Measurements from ENCODE around the gene KIF1A. TPM values are rescaled to one million over a fixed set of nuclear protein-coding genes. Genes with fewer than 3 reads are reported as not detected.

KIF1A gene
- polyA plus RNA-seq, 3 donors from 2014 or later: not detected

GRCh38 chr2:240811346-240812300 lies 8.4 kb downstream of the KIF1A start:
- Mint-ChIP-seq H3K4me3 (no peak overlapping the region), H3K27me3 (ENCODE audit: low read depth in 3 of 3) (peaks cover 4 to 8% (median 7%) of the 10 kb centered on the region in 3 donors), H3K36me3 (peaks cover 0 to 4% (median 0%) of the 10 kb centered on the region in 3 donors), H3K27ac (no peak overlapping the region), H3K4me1 (no peaks in the 10 kb centered on the region), H3K9me3 (peaks cover 0 to 4% (median 0%) of the 10 kb centered on the region in 6 donors)
- no peak for DNase-seq

- no peak for DNase-seq
- no peaks in the 10 kb centered on the region for H3K4me1 Mint-ChIP-seq
- no peak overlapping the region for H3K27ac Mint-ChIP-seq
- peaks cover 0 to 7% (median 5%) of the 10 kb centered on the region in 3 donors for H3K27me3 Mint-ChIP-seq (ENCODE audit: low read depth in 3 of 3)
- peaks cover 0 to 5% (median 0%) of the 10 kb centered on the region in 6 donors for H3K9me3 Mint-ChIP-seq
- peaks cover 0 to 4% (median 0%) of the 10 kb centered on the region in 3 donors for H3K36me3 Mint-ChIP-seq
- H3K4me3 Mint-ChIP-seq: no peak overlapping the region
Measured at GRCh38 chr2:240810621-240811020, 9.4 kb downstream of the KIF1A start.

- peaks cover 0 to 4% (median 0%) of the 10 kb centered on the region in 3 donors for H3K36me3 Mint-ChIP-seq
- no peak overlapping the region for H3K4me3 Mint-ChIP-seq
- DNase-seq: no peak
- H3K9me3 Mint-ChIP-seq: peaks cover 0 to 5% (median 0%) of the 10 kb centered on the region in 6 donors
- H3K27me3 Mint-ChIP-seq (ENCODE audit: low read depth in 3 of 3): peaks cover 0 to 5% (median 5%) of the 10 kb centered on the region in 3 donors
- peak overlapping the region in 1 of 6 donors; percentile 50 for H3K27ac Mint-ChIP-seq
- no peaks in the 10 kb centered on the region for H3K4me1 Mint-ChIP-seq
Measured at GRCh38 chr2:240810199-240810598, 9.8 kb downstream of the KIF1A start.

DNA sequence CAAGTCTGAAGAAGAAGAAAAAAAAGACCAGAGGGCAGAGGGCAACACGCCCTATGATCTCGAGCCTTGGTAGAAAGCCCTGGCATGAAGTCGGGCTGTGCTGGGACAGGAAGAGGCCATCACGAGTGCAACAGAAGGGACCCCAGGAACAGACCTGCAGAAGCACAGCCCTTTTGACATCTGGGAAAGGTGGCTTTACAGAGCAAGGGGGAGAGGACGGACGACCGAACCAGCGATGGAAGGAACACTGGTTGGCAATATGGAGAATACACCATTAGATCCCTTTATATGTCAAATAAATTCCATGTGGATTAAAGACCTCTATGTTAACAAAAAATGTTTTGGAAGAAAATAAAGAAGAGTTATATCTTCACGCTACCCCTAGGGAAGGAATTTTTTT lies 10.7 kb downstream of the KIF1A start:
- Mint-ChIP-seq H3K4me3 (no peak overlapping the region), H3K27me3 (ENCODE audit: low read depth in 3 of 3) (peaks cover 0 to 4% (median 4%) of the 10 kb centered on the region in 3 donors), H3K9me3 (peaks cover 0 to 5% (median 0%) of the 10 kb centered on the region in 6 donors), H3K27ac (peak overlapping the region in 1 of 6 donors; percentile 28), H3K36me3 (peaks cover 0 to 4% (median 0%) of the 10 kb centered on the region in 3 donors), H3K4me1 (no peaks in the 10 kb centered on the region)
- DNase-seq: no peak

DNA sequence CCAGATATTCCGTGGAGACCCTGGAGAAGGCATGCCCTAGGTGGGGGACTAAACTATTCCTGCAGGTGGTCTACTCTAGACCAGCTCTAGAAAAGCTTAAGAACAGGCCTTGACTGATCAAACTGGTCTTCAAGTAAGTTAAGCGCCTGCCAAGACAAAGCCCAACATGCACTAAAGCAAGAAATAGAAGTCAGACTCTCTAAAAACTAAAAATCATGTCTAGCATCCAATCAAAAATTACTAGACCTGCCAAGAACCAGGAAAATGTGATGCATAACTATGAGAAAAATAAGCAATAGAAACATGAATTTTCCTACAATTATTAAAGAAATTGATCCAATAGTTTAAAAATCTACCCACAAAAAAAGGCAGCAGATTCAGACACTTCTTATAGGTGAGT lies 13.6 kb downstream of the KIF1A start:
- H3K4me1 Mint-ChIP-seq: no peaks in the 10 kb centered on the region
- no peak overlapping the region for H3K27ac Mint-ChIP-seq
- DNase-seq: no peak
- H3K27me3 Mint-ChIP-seq (ENCODE audit: low read depth in 3 of 3): peaks cover 0 to 3% (median 2%) of the 10 kb centered on the region in 3 donors
- no peaks in the 10 kb centered on the region for H3K36me3 Mint-ChIP-seq
- H3K4me3 Mint-ChIP-seq: no peak overlapping the region
- H3K9me3 Mint-ChIP-seq: peaks cover 0 to 5% (median 0%) of the 10 kb centered on the region in 6 donors

DNA sequence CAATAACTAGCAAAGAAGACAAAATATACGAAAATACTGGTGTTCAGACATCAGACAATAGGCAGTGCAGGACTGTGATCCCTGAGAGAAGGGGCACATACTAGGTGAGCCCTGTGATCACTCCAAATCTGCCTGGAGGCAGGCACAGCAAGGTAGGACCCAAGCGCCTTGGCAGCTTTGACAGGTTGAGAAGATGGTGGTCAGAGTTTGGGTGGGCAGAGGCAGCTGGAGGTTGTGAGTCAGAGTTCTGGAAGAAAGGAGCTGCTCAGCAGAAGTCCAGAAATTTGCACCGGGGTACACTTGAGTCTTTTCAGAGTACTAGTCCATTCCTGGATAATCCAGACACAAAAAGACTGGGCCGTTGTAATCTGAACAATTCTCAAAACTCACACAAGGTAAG lies 14.0 kb downstream of the KIF1A start:
- no peak for DNase-seq
- Mint-ChIP-seq H3K36me3 (no peaks in the 10 kb centered on the region), H3K27ac (no peak overlapping the region), H3K27me3 (ENCODE audit: low read depth in 3 of 3) (peaks cover 2 to 3% (median 2%) of the 10 kb centered on the region in 3 donors), H3K4me3 (no peak overlapping the region), H3K4me1 (no peaks in the 10 kb centered on the region), H3K9me3 (peaks cover 0 to 5% (median 0%) of the 10 kb centered on the region in 6 donors)

GRCh38 chr2:240803191-240803590 lies 16.8 kb downstream of the KIF1A start:
- Mint-ChIP-seq H3K9me3 (peaks cover 0 to 1% (median 0%) of the 10 kb centered on the region in 6 donors), H3K4me3 (no peak overlapping the region), H3K36me3 (no peaks in the 10 kb centered on the region), H3K27me3 (ENCODE audit: low read depth in 3 of 3) (peaks cover 4 to 6% (median 6%) of the 10 kb centered on the region in 3 donors), H3K27ac (no peak overlapping the region), H3K4me1 (no peaks in the 10 kb centered on the region)
- DNase-seq: no peak

DNA sequence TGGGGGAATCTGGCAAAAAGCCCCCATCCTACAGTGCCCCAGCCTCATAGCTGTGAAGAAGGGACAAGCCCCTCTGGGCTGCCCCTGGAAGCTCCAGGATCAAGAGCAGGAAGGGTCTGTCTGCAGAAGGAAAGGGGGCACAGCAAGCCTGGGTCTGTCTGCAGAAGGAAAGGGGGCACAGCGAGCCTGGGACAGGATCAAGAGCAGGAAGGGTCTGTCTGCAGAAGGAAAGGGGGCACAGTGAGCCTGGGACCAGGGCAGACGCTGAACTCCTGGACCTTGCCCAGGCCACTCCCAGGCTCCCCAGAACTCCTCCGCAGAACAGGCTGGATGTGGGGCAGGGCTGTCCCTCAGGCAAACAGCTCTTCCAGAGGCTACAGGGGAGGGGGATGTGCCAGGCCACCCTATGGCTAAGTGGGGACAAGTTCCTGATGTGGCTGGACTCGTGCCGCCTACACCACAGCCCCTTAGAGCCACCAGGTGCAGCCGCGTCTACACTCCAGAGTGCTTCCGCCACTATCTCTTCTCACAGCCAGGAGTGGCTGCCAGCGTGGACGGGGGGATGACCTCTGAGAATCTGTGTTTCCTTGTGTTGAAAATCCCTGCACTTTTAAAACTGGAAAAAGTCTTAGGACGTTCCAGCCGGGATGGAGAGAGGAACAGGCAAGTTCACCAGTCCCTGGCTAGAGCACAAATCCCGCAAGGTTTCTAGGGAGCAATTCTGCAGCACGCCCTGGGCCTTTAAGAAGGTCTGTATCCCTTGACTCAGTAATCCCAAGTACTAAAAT lies 20.8 kb downstream of the KIF1A start:
- Mint-ChIP-seq H3K27ac (no peak overlapping the region), H3K9me3 (no peaks in the 10 kb centered on the region), H3K4me3 (no peak overlapping the region), H3K4me1 (no peaks in the 10 kb centered on the region), H3K36me3 (no peaks in the 10 kb centered on the region), H3K27me3 (ENCODE audit: low read depth in 3 of 3) (peaks cover 2 to 9% (median 9%) of the 10 kb centered on the region in 3 donors)
- DNase-seq: no peak

DNA sequence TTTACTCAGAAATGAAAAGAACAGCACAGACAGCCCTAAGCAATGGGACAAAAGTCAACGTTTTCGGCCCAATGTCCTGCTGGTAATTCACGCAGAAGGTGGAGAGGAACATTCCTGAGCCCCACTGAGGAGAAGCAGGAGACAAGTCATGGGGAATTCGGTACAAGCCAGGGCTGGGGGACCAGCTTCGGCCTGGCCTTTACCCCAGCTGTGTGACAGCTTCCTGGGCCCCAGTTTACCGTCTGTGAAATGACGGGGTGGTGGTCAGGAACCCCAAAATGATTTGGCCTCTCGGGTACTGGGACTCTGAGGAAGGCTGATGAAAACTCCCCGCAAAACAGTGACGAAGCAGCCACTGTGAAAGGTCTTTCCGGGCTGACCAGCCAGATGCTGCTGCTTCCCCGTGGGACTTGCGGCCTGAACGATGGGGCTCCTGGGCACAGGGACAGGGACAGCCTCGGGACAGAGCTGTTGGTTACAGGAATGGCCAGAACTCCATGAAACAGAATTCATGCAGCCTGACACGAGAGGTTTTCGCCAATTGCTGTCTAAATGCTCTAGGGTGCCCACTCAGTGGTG lies 21.6 kb downstream of the KIF1A start:
- no peak for DNase-seq
- H3K27ac Mint-ChIP-seq: no peak overlapping the region
- H3K36me3 Mint-ChIP-seq: no peaks in the 10 kb centered on the region
- H3K9me3 Mint-ChIP-seq: no peaks in the 10 kb centered on the region
- no peak overlapping the region for H3K4me3 Mint-ChIP-seq
- H3K27me3 Mint-ChIP-seq (ENCODE audit: low read depth in 3 of 3): peaks cover 2 to 9% (median 8%) of the 10 kb centered on the region in 3 donors
- no peaks in the 10 kb centered on the region for H3K4me1 Mint-ChIP-seq

GRCh38 chr2:240797914-240798313 lies 22.1 kb downstream of the KIF1A start:
- Mint-ChIP-seq H3K27ac (no peak overlapping the region), H3K4me1 (no peaks in the 10 kb centered on the region), H3K9me3 (no peaks in the 10 kb centered on the region), H3K36me3 (no peaks in the 10 kb centered on the region), H3K4me3 (no peak overlapping the region), H3K27me3 (ENCODE audit: low read depth in 3 of 3) (peaks cover 2 to 9% (median 8%) of the 10 kb centered on the region in 3 donors)
- DNase-seq: no peak

DNA sequence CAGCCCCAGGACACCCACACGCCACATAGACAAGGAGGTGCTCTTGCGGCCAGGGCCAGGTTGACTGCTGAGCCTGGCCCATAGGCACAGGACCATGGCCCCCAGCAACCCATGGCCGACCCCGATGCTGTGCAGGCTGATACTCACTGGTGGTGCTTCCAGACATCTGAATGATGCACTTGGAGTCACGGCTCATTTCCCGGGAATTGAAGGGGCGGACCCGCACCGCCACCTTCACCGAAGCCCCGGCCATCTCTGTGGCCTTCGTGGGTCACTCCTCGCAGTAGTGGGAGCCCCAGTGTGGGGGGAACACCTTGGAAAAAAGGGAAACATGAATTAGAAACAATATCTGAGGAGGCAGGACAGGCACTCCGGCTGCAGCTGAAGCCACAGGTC lies 22.5 kb downstream of the KIF1A start:
- no peak overlapping the region for H3K27ac Mint-ChIP-seq
- H3K4me3 Mint-ChIP-seq: no peak overlapping the region
- H3K4me1 Mint-ChIP-seq: no peaks in the 10 kb centered on the region
- no peaks in the 10 kb centered on the region for H3K9me3 Mint-ChIP-seq
- peaks cover 2 to 9% (median 8%) of the 10 kb centered on the region in 3 donors for H3K27me3 Mint-ChIP-seq (ENCODE audit: low read depth in 3 of 3)
- H3K36me3 Mint-ChIP-seq: no peaks in the 10 kb centered on the region
- DNase-seq: no peak

DNA sequence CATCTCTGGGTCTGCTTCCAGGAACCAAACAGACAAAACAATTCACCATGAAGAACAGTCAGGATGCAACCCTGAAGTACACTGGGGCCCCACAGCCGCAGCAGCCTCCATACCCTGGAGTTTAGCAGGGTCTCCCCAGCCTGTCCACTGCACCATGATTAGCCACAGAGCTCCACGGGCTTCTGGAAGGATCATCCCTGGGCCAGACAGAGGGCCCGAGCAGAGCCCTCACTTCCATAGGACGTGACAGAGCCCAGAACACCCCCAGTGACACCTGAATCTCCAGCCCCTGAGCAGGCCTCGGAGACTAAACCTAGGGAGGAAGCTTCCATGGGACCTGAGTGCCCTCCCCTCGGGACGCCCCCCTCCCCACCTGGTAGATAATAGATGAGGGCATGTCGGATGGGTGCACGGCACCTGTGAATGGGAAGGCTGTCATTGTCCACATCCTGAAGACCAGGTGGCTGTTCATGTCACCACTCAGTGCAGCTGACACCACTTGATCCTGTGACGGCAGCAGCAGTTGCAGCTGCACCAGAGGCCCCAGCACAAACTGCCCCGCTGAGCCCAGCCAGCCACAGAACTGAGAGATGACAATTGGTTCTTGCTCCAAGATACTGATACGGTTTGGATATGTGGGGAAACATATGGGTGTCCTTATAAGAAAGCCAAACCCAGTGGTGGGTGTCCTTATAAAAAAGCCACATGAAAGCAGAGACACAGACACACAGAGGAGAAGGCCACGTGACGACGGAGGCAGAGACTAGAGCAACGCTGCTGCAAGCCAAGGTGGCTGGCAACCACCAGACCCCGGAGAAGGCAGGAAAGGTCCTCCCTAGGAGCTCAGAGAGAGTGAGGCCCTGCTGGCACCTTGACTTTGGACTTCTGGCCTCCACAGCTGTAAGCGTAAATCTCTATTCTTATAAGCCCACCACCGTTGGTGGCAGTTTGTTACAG lies 23.2 kb downstream of the KIF1A start:
- no peak overlapping the region for H3K27ac Mint-ChIP-seq
- H3K27me3 Mint-ChIP-seq (ENCODE audit: low read depth in 3 of 3): peaks cover 2 to 9% (median 8%) of the 10 kb centered on the region in 3 donors
- H3K4me1 Mint-ChIP-seq: no peaks in the 10 kb centered on the region
- DNase-seq: no peak
- H3K9me3 Mint-ChIP-seq: no peaks in the 10 kb centered on the region
- no peaks in the 10 kb centered on the region for H3K36me3 Mint-ChIP-seq
- H3K4me3 Mint-ChIP-seq: no peak overlapping the region

Data from immature natural killer cell (primary cell).